DMS53 (cell line): Measurements from ENCODE around the gene MCFD2.
A peak's percentile ranks its signal among the peaks of the same experiment; 100 is the strongest.
"Not testable (repeated sequence)": the region's sequence is repeated elsewhere in the genome, so short reads cannot be mapped to it uniquely, and the experiment has no call there.

Source experiments
- DNase-seq: peaks from one replicate; lab custom pipeline; 2025; lab: John Stamatoyannopoulos, UW

Gene MCFD2

DNA sequence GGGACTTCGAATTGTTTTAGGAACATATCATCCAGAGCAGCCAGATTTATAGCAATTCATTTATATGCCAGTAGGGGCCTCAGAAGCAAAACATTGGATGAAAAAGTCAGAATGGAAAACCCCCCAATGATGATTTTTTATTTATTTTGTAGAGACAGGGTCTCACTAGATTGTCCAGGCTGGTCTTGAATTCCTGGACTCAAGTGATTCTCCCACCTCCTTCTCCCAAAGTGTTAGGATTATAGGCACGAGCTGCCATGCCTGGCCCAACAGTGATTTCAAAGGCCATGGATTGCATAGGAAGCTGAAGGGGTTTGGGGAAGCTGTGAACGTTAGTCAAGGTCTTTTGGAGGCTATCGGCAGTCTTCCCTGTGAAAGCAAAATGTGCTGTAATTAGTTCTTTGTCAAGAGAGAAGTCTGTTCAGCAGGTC is 21.9 kb upstream of the MCFD2 start:
- DNase-seq, result peak; percentile 18

DNA sequence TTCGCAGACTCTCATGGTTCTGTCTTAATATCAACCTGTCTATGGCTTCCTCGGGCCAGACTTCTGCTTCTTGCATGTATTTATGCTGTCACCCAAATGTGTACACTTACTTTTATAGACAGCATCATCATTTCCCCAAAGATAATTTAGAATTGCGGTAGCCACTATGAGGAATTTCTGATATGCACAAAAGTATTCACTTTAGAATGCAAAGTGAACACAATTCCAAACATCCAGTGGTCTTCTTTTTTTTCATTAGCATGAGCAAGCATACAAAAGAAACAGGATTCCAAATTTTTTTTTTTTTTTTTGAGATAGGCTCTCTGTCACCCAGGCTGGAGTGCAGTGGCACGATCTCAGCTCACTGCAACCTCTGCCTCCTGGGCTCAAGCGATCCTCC is 21.0 kb upstream of the MCFD2 start:
- DNase-seq, result no peak

DNA sequence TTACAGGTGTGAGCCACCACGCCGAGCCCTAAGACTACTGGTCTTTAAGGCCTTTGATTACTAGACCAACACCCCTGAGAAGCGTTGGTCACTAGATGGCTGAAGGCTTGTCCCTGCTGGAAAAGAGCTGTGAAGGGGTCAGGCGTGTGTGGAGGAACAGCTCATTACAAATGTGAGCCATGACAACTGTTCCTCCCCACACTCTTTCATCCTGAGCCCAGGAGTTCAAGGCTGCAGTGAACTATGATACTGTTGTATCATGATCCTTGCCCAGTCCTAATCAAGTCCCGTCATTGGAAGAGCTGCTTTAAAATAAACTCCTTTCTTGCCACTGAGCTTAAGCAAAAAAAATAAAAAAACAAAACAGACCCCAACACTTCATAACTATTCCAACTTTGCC is 19.5 kb upstream of the MCFD2 start:
- DNase-seq, result no peak

DNA sequence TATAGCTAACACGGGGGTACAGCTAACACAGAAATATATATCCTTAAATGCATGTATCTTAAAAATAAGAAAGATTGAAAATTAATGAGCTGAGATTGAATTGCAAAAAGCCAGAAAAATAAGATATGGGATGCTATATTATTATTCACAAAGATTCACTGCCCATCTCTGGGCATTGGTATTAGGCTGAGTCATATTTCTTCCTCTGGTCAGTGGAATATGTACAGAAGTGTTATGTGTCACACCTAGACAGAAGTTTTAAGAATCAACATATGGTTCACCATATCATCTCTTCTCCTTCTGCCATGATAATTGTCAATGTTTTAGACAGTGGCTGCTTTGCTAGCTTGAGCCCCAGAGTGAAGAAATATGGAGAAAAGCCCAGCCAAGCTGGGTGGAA is 14.0 kb upstream of the MCFD2 start:
- no peak for DNase-seq

DNA sequence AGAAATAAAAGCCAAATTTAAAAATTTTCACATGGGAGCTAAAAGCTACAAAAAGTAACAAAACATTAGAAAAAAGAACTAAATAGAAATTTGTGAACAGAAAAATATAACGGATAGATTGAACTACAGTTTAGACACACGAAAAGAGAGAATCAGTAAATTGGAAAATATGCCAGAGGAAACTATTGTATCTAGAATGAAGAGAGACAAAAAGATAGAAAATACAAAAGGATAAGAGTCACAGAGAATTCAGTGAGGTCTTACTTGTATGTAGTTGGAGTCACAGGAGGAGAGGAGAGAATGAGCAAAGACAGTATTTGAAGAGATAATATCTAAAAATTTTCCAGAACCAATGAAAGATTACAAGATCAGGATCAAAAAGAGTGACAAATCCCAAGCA is 11.3 kb upstream of the MCFD2 start:
- no peak for DNase-seq

DNA sequence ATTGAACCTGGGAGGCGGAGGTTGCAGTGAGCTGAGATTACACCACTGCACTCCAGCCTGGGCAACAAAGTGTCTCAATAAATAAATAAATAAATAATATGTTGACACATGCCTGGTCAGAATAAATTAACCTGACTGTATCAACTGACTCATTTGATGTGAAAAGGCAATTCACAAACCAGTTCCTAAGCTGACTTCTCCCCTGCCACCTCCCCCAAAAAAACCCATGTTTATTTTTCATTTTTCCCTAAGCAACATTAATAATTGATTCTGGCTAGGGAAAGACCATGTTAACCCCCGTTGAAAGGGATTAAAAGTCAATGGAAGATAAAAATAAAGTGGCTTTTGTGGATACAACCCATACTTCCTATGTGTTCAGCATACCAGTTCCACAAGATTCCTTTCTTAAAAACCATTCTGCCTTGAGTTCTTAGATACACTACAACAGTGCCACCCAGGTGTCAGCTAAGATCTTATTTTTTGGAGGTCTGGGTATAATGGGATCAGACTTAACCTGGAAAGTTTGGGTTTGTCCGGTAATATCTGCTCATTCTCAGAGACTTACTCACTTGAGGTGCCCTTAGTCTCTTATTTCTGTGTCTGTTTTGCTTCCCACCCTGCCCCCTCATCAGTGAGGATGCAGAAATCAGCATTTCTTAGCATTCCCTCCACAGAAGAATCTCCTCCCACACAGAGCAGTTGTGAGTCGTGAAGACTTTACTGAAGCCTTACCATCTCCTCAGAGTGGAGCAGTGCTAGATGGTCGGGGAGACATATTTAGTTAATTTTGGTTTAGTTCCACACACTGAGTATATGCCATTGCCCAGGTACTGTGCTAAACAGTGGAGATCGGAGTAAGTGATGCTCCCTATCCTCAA is 10.1 kb upstream of the MCFD2 start:
- no peak for DNase-seq

DNA sequence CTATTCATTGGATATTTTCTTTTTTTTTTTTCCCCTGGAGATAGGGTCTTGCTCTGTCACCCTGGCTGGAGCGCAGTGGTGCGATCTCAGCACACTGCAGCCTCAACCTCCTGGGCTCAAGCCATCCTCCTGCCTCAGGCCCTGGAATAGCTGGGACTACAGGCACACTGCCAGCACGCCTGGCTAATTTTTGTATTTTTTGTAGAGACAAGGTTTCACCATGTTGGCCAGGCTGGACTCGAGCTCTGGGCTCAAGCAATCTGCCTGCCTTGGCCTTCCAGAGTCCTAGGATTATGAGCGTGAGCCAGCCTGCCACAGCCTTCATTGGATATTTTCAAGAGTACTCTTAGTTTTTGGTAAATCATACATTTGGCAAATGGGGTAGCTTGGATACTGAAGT is 9.0 kb upstream of the MCFD2 start:
- no peak for DNase-seq

DNA sequence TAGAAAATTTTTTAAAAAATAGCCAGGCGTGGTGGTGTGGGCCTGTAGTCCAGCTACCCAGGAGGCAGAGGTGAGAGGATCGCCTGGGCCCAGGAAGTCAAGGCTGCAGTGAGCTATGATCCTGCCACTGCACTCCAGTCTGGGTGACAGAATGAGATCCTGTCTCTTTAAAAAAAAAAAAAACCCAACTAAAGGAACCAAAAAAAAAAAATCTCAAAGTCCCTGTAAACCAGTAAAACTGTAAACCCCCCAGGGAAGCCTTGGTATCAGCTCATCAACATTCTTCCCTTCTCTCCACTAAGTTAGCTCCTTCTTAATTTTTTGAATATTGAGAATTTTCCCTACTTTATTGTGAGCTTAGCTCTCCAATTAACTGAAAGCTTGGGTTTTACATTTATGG is 8.4 kb upstream of the MCFD2 start:
- DNase-seq, result no peak

DNA sequence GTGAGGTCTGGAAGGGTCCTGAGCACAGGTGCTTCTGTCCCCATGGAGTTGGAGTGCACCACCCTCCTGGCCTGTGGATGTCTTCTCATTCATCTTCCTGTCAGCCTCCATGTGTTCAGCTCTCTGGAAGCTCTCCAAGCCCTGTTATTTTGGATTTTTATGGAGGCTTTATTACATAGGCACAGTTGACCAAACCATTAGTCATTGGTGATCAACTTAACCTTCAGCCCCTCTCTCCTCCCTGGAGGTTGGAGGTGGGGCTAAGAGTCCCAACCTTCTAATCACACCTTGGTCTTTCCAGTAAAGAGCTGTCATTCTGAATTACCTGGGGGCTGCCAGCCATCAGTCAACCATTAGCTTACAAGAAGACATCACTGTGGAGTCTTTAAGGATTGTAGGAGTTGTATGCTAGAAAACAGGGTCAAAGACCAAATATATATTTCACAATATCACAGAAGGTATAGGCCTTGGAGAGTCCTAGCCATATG is 7.5 kb upstream of the MCFD2 start:
- no peak for DNase-seq

DNA sequence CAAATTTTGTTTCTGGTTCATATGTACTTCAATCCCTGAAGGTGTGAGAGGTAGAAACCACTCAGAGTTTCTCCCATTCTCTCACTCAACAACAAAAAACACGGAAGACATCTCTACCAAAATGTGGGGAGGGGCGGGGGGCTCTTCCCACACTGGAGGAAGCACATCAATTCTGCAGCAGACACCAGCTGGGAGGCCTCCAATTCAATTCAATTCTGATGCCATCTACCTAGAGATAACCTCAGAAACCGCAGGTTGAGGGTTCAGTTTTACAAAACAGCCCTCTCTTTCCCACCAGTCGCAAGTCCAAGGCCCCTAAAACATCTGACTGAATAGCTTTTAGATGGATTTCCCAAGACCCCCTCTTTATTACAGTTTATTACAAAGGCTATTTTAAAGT is 7.0 kb upstream of the MCFD2 start:
- DNase-seq, result no peak

DNA sequence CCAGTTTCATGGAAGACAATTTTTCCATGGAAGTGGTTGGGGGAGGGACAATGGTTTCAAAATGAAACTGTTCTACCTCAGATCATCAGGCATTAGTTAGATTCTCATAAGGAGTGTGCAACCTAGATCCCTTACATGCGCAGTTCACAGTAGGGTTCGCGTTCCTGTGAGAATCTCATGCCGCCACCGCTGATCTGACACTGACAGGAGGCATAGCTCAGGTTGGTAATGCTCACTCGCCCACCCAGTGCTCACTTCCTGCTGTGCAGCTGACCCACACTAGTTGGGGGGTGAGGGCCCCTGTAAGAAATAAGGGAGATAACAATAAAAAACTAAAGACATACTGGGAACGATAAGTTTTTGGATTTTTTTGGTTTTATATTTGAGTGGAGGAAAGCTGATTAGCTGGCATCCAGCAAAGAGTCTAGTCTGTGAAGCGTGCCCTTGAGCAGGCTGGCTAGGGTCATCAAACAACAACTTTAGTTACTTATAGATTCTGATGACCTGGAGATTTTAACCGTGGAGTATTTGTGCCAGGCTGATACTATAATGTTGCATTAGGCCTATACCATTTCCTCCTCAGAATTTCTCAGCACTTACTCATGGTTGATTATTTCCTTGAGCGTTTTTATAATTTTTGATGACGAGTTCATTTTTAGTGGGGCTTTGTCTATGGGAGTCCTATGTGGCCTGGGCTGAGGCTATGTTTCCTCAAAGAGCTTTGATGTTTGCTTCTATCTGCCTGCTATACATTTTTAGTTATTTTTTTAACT is 6.3 kb upstream of the MCFD2 start:
- DNase-seq, result no peak

DNA sequence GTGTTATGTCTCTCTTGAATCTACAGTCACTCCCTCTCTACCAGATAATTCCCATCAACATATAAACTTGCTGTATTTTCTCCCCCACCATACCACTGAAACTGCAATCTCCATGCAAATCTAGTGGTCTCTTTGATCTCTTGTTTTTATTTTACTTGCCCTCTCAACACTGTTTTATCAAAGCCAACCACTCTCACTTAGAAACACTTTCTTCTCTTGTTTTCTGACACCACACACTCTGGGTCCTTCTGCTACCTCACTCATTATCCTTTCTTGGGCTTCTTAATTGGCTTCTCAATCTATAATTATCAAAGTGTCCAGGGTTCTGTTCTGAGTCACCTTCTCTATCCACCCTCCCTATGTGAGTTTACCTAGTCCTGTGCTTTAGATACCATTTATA is 2.0 kb upstream of the MCFD2 start:
- no peak for DNase-seq

DNA sequence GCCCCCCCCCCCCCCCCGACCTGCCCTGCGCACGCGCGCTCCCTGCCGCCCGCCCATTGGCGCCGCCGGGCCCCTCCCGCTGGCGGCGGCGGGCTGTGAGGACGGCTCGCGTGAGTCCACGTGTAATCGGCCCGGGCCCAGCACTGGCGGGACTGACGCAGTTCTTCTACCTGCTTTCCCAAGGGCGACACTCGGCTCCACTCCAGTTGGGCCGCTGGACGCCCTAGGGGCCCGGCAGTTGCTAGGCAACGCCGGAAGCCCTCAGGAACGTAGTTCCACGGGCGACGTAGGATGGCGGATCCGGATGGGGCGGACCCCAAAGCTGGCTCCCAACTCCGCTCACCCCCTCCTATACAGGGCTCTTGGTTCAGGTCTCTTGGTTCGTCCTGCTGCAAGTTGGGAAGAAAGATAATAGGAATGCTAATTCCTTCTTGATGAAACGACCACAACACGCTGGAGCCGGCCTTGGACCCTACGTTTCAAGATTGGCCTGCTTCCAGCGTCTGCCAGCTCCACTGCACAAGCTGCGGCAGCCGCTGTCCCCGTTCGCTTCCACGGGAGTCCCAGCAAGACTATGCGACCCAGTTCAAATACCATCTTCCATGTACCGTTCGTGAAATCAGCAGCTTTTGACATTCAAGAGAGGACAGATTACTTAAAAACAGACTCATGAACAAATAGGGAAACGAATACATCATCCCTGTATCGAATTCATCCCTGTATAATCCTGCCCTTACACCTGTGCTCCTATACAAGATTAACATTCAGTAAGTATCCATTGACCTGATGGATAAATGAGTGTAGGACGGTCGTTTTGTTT is 415 bp upstream of the MCFD2 start:
- DNase-seq, result peak; percentile 99

DNA sequence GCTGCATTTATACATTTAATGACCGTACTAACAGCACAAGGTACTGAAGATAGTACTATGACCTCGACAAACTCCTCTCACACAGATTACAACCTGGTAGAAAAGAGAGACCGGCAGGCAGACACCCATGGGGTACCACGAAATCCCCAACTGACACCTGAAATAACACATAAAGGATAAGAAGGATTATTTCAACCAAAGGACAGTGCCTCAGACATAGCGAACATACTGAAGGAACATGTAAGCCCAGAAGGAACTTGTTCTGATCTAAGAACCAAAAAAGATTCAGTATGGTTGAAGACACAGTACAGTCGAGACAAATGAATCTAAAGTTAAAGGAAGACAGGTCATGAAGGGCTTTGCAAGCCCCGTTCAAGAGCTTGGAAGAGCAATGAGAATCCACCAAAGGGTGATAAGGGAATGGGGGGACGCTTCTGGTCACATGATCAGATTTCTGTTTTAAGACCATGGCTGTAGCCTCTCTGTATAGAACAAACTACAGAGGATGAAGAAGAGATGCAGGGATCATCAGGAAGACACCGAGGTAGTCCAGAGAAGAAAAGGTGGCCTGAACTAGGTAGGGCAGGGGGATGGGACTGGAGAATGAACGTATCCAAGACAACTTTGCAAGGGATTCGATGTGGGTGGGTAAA is 902 bp downstream of the MCFD2 start:
- no peak for DNase-seq

DNA sequence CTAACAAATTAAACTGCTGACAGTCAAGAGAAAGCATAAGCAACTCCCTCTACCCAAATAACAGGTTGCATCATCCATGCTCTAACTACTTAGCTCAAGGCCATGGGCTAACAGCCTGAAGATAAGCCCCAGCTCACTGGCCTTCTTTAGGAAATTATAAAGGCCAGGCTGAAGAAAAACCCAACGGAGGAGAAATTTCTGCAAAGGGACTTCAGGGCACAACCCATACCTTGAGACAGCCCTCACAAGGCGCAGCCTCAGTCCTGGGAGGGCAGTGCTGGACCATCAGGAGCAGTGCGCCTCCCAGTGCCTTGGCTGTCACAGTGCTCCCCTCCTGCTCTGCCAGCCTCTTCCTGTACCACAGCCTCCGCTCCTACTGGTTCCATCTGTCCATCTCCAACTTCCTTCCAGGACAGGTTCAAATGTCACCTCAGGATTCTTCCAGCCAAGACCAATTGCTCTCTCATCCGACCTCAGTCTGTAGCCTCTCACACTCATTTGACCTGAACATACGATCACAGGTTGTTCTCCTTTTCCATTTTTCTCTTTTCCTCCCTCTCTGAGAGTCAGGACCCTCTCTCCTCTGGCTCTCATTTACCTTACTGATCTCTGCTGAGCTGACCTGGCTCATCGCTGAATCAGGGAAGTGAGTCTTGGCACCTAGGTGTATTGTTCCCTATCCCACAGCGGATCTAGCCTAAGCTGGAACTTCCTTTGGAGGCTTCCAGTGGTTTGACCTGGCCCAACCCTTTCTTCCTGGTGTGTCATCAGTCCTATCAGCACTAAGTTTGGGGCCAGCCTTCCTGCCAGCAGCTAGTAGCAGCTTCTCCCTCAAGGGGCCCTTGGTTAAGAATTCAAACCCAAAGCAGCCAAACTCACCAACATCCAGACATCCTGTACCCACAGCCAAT is 1.9 kb downstream of the MCFD2 start:
- no peak for DNase-seq

DNA sequence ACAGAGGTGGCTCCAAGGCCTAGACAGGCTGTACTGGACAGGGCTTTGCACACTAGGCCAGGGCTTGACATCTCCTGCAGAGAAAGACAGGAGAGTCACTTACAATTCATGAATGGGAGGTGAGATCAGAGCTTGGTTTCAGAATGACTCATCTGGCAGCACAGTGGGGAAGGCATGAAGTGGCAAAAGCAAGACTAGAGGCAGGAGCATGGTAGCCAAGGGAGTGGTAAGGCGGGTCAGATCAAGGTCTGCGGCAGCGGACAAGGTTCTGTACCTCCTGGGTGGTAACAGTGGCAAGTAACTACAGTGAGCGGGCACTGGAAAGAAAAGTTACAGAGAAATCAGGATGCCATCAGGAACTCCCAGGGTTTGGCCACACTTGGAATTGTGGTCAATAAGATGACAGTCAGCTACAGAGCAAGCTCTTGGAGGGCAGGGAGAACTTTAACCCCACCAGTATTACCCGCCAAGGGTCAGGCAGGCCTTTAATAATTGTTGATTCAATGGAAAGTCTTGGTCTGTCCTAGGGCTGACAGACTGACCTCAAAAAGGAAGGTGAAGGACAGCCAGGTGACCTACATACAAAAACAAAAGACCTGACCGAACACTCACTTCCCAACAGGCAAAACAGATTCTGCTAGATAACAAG is 5.7 kb downstream of the MCFD2 start:
- peak; percentile 45 for DNase-seq

DNA sequence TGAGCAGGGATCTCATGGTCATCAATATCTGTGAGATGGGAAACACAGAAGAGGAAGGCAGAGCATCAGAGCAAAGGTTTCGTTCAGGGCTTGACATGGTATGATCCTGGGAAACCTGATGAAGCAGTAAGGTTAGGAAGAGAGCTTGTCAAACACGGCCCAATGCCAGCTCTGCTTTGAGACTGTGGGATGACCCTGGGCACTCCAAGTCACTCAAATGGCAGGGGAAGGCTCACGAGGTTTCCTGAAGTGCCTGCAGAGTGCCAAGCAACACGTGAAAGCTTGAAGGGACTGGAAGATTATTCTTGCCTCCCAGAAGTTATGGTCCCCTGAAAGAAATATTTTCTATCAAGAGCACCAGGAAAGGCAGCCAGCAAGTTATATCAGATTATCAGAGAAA is 6.5 kb downstream of the MCFD2 start:
- DNase-seq, result no peak

DNA sequence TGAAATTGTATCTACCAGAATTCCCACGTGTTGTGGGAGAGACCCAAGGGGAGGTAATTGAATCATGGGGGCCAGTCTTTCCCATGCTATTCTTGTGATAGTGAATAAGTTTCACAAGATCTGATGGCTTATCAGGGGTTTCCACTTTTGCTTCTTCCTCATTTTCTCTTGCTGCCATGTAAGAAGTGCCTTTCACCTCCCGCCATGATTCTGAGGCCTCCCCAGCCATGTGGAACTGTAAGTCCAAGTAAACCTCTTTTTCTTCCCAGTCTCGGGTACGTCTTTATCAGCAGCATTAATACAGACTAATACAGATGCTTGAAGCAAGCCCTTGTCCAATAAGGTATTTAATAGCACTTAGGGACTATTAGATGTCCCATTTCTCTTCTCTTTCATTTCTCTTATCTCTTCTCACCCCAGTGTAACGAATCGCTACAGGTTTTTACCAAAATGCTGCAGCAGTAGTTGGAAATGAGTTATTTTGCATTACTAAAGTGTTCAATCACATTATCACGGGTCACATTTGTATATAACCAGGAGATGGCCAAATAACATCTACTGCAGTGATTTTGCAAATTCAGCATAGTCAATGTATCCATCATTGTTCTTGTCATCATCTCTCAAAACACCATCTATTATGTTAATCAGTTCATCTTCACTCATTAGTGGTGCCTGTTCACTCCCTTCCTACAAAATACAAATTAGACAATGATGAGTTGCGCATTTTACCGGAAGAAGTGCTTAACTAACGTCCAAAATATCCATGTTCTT is 10.5 kb downstream of the MCFD2 start:
- DNase-seq, result not testable (repeated sequence)

DNA sequence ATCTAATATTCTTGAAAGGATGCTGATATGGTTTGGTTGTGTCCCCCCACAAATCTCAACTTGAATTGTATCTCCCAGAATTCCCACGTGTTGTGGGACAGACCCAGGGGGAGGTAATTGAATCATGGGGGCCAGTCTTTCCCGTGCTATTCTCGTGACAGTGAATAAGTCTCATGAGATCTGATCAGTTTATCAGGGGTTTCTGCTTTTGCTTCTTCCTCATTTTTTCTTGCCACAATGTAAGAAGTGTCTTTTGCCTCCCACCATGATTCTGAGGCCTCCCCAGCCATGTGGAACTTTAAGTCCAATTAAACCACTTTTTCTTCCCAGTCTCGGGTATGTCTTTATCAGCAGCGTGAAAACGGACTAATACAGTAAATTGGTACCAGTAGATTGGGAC is 12.6 kb downstream of the MCFD2 start:
- DNase-seq, result not testable (repeated sequence)
